ENCODE data around the gene LYPD4.
A peak's percentile ranks its signal among the peaks of the same experiment; 100 is the strongest.

The LYPD4 gene

DNA sequence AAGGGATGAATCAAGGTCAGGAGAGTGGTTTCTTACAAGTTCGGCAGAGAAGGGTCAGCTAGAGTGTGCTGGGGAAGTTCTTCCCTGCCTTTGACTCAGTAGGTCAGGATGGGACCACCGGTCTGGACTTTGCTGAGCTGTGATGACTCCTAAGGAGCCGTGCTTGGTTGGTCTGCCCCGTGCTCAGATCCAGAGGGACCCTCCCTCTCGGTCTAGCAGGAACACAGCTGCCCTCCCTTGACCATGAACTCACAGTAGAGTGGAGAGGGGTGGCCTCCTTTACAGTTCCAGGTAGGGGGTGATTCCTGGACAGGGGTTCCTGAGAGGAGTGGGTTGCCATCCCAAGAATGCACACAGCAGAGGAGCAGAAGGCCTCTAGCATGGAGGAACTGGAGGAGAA is 19.9 kb upstream of the LYPD4 start:
- no peak overlapping the region for H3K4me3 ChIP-seq (ENCODE audit: low read length)
- no peak for TF ChIP-seq CTCF (conservative IDR thresholded peaks at IDR 0.05; ENCODE audit: low read depth, low read length)
- DNase-seq (ENCODE audit: low read depth) = no peak

- DNase-seq (ENCODE audit: low read depth) = no peak
- H3K4me3 ChIP-seq (ENCODE audit: low read length) = no peak overlapping the region
- no peak for TF ChIP-seq CTCF (conservative IDR thresholded peaks at IDR 0.05; ENCODE audit: low read depth, low read length)
Observed at GRCh38 chr19:41863209-41863931, 18.9 kb upstream of the LYPD4 start.

DNA sequence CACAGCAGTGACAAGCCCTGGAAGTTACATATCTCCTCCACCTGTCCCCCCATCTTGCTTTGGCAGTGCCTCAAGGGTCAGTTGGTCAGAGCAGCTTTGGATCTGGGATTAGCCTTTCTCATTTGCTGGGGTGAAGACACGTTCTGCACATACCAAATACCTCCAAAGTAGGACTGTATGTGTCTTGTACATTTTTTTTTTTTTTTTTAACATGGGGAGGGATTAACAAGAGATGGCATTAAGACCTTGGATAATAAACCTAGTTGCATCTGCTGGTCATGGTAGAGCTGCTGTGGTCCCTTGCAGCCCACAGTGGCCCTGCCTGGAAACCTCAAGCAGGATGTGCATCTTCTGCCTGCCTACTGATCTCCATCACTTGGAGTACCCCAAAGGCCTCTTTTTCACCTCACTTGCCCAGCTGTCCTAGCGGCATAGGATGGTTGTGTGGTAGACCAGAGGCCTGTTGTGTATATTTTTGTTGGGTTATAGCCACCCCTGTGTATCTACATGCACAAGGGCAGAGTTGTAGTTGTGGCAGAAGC is 18.0 kb upstream of the LYPD4 start:
- peak overlapping the region; percentile 1 for H3K4me3 ChIP-seq (ENCODE audit: low read length)
- TF ChIP-seq CTCF (conservative IDR thresholded peaks at IDR 0.05; ENCODE audit: low read depth, low read length) = no peak
- no peak for DNase-seq (ENCODE audit: low read depth)

GRCh38 chr19:41861846-41862245 is 17.4 kb upstream of the LYPD4 start:
- H3K4me3 ChIP-seq (ENCODE audit: low read length) = peak overlapping the region; percentile 96
- TF ChIP-seq CTCF (conservative IDR thresholded peaks at IDR 0.05; ENCODE audit: low read depth, low read length) = no peak
- no peak for DNase-seq (ENCODE audit: low read depth)

- DNase-seq (ENCODE audit: low read depth) = no peak
- TF ChIP-seq CTCF (conservative IDR thresholded peaks at IDR 0.05; ENCODE audit: low read depth, low read length) = no peak
Observed at GRCh38 chr19:41861116-41861768, 16.8 kb upstream of the LYPD4 start.

GRCh38 chr19:41860419-41861115 is 16.1 kb upstream of the LYPD4 start:
- H3K4me3 ChIP-seq (ENCODE audit: low read length) = peak overlapping the region; percentile 96
- TF ChIP-seq CTCF (conservative IDR thresholded peaks at IDR 0.05; ENCODE audit: low read depth, low read length) = no peak
- no peak for DNase-seq (ENCODE audit: low read depth)

More at GRCh38 chr19:41861116-41861768, 16.8 kb upstream of the LYPD4 start:
- H3K4me3 ChIP-seq (ENCODE audit: low read length) = peak overlapping the region; percentile 96
